Stimulated activated memory B cell treated with anti-CD40 and anti-IgM and Interleukin-4, amounts not matched to agents 10 μg/mL and 1 μg/mL and 100 μg/mL, for 72 hours (primary cell): ENCODE measurements around the gene INTS4.
"Not testable (repeated sequence)": the region's sequence is repeated elsewhere in the genome, so short reads cannot be mapped to it uniquely, and the experiment has no call there.

ENCODE experiments used
- ATAC-seq: fragments of 150-1000 bp; cut with Tn5 transposase; 2 replicates; pipeline ENCODE4 v1.10.0; 2021
- H3K27ac Mint-ChIP-seq: one replicate; pipeline ENCODE4 v1.8.0; 2022; ENCODE audit warnings: mild to moderate bottlenecking, mixed read lengths
- H3K27me3 Mint-ChIP-seq: one replicate; pipeline ENCODE4 v1.8.0; 2022; ENCODE audit warnings: mixed read lengths
- H3K36me3 Mint-ChIP-seq: one replicate; pipeline ENCODE4 v1.8.0; 2022; ENCODE audit warnings: mixed read lengths
- H3K4me1 Mint-ChIP-seq: one replicate; pipeline ENCODE4 v1.8.0; 2022; ENCODE audit warnings: mixed read lengths
- H3K4me3 Mint-ChIP-seq: one replicate; pipeline ENCODE4 v1.8.0; 2022; ENCODE audit warnings: mild to moderate bottlenecking, moderate library complexity, mixed read lengths
- H3K9me3 Mint-ChIP-seq: one replicate; pipeline ENCODE4 v1.8.0; 2022; ENCODE audit warnings: mixed read lengths

INTS4 gene

DNA sequence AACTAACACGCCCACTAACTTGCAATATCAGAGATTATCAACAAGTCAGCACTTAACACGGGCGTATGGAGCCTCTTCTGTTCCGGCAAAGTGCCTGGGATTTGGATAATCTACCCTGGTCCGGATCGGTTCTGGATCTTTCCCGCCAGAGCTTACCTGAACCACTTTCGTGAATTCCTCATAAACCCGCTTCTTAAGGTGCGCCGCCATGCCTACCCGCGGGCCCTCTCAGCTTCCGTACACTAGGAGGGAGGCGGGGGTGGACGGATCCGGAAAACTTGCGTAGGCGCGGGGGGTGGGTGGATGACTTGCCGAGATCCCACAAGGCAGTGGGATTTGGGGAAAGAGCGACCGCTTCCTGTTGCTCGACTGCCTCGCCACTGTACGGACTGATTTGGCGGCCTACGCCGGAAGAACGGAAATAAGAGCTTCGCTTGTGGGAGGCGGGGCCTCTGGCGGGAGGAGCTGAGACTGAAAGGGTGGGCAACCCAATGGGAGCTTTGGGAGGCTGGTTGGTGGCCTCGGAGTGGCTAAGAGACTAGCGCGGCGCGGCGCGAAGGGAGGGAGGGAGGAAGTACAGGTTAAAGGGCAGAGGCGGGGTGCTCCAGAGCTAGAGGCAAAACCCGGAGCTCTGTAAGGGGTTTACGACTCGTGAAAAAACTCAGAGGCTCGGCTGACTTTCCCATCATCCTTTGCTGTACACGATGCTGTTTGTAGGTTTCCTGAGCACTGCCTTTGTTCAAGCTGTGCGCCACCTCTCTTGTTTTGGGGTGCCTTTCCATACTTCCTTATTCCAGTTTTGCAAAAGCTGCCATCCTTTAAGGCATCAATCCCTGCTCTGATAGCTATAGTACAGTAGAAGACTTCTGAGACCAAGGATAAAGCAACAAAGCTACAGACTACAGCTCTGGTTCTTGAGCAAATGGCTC is at the start of gene INTS4:
INTS4 (minus strand) TSS at position 235 of the 929 bp plus-strand sequence; CDS start at position 210, 25 bp downstream.
- H3K36me3 Mint-ChIP-seq, result peaks cover 5% of the 10 kb centered on the region
- peak within 1 kb of the TSS; percentile 88 for H3K4me3 Mint-ChIP-seq
- H3K27me3 Mint-ChIP-seq, result no peaks in the 10 kb centered on the region
- no peaks in the 10 kb centered on the region for H3K9me3 Mint-ChIP-seq
- H3K4me1 Mint-ChIP-seq, result peaks cover 34% of the 10 kb centered on the region
- H3K27ac Mint-ChIP-seq, result peak within 1 kb of the TSS; percentile 88
- ATAC-seq, result peak; percentile 100

GRCh38 chr11:78041843-78042440 is 47.5 kb upstream of the INTS4 start:
- H3K4me1 Mint-ChIP-seq, result peaks cover 22% of the 10 kb centered on the region
- no peaks in the 10 kb centered on the region for H3K36me3 Mint-ChIP-seq
- H3K27me3 Mint-ChIP-seq, result peaks cover 15% of the 10 kb centered on the region
- no peak overlapping the region for H3K4me3 Mint-ChIP-seq
- no peak overlapping the region for H3K27ac Mint-ChIP-seq
- no peaks in the 10 kb centered on the region for H3K9me3 Mint-ChIP-seq
- ATAC-seq, result no peak

DNA sequence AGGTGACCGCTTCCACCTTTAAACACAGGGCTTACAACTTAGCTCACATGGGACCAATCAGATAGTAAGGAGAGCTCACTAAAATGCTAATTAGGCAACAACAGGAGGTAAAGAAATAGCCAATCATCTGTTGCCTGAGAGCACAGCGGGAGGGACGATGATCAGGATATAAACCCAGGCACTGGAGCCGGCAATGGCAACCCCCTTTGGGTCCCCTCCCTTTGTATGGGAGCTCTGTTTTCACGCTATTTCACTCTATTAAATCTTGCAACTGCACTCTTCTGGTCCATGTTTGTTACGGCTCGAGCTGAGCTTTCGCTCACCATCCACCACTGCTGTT is 46.9 kb upstream of the INTS4 start:
- Mint-ChIP-seq H3K27me3 (peaks cover 15% of the 10 kb centered on the region), H3K4me1 (peaks cover 20% of the 10 kb centered on the region)
- not testable (repeated sequence) for H3K36me3 Mint-ChIP-seq, H3K9me3 Mint-ChIP-seq, ATAC-seq, H3K4me3 Mint-ChIP-seq, H3K27ac Mint-ChIP-seq

DNA sequence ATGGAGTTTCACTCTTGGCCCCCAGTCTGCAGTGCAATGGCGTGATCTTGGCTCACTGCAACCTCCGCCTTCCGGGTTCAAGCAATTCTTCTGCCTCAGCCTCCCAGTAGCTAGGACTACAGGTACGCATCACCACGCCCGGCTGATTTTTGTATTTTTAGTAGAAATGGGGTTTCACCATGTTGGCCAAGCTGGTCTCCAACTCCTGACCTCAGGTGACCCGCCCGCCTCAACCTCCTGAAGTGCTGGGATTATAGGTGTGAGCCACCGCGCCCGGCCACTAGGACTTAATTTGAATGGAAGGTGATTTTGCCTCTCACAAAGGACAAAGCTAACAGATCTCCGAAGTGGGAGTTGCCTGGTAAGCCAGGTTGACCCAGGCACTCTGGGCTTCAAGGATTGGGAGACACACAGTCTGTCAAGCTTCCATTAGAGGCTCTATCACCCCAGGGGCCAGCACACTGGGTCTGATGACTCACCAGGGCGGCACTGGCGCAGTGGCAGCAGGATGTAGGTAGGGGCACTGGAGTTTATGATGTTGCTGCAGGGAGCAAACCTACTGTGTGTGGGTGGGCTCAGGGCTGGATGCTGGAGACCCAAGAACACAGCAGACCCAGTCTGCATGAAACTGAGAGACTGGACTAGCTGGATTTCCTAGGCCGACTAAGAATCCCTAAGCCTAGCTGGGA is 46.4 kb upstream of the INTS4 start:
- no peak for ATAC-seq
- Mint-ChIP-seq H3K27ac (peak overlapping the region; percentile 43), H3K36me3 (no peaks in the 10 kb centered on the region), H3K27me3 (peaks cover 15% of the 10 kb centered on the region), H3K4me1 (peaks cover 15% of the 10 kb centered on the region), H3K9me3 (no peaks in the 10 kb centered on the region), H3K4me3 (no peak overlapping the region)

GRCh38 chr11:78039919-78040671 is 45.6 kb upstream of the INTS4 start:
- Mint-ChIP-seq H3K36me3 (no peaks in the 10 kb centered on the region), H3K27ac (peak overlapping the region; percentile 43), H3K4me1 (peaks cover 10% of the 10 kb centered on the region), H3K27me3 (peaks cover 15% of the 10 kb centered on the region), H3K4me3 (peak overlapping the region; percentile 30), H3K9me3 (no peaks in the 10 kb centered on the region)
- ATAC-seq, result no peak

DNA sequence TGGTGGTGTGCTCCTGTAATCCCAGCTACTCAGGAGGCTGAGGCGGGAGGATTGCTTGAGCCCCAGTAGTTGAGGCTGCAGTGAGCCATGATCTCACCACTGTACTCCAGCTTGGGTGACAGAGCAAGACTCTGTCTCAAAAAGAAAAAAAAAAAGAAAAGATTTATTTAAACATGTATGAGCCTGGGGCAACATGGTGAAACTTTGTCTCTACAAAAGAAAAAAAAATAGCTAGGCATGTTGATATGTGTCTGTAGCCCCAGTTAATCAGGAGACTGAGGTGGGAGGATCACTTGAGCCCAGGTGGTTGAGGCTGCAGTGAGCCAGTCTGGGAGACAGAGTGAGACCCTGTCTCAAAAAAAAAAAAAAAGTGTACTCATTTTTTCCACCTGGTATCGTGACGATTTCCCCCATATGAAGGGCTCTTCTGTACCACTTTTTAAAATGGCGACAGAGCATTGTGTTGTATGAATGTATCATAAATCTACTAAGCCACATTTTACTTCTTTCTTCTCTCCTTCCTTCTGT is 45.0 kb upstream of the INTS4 start:
- Mint-ChIP-seq H3K9me3 (no peaks in the 10 kb centered on the region), H3K4me1 (peaks cover 13% of the 10 kb centered on the region), H3K27me3 (peaks cover 14% of the 10 kb centered on the region), H3K36me3 (no peaks in the 10 kb centered on the region), H3K4me3 (no peak overlapping the region), H3K27ac (peak overlapping the region; percentile 43)
- ATAC-seq, result no peak

GRCh38 chr11:78038697-78039313 is 44.3 kb upstream of the INTS4 start:
- peaks cover 17% of the 10 kb centered on the region for H3K4me1 Mint-ChIP-seq
- H3K27ac Mint-ChIP-seq, result no peak overlapping the region
- H3K9me3 Mint-ChIP-seq, result no peaks in the 10 kb centered on the region
- peaks cover 8% of the 10 kb centered on the region for H3K27me3 Mint-ChIP-seq
- no peaks in the 10 kb centered on the region for H3K36me3 Mint-ChIP-seq
- ATAC-seq, result no peak
- no peak overlapping the region for H3K4me3 Mint-ChIP-seq

- Mint-ChIP-seq H3K36me3 (no peaks in the 10 kb centered on the region), H3K27me3 (peaks cover under 1% of the 10 kb centered on the region), H3K4me3 (no peak overlapping the region), H3K9me3 (no peaks in the 10 kb centered on the region), H3K4me1 (peaks cover 17% of the 10 kb centered on the region), H3K27ac (no peak overlapping the region)
- ATAC-seq, result no peak
Observed at GRCh38 chr11:78037825-78038620, 43.6 kb upstream of the INTS4 start.

DNA sequence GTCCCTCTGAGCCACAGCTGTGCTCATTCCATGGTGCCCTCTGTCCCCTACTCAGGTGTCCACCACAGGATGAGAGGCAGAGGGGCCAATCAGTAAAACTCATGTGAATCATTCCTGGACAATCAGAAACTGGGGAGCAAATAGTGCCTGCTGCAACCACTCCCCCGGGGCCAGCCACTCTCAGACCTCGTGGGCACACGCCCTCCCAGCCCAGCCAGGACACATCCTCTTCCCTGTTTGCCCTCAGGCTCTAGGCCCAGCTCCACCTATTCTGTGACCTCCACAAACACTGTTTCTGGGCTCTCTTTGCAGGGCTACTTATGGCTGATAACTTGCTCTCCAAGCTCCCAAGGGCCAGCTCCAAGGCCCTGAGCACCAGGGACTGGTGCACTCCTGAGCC is 42.6 kb upstream of the INTS4 start:
- Mint-ChIP-seq H3K9me3 (no peaks in the 10 kb centered on the region), H3K4me3 (no peak overlapping the region), H3K4me1 (peaks cover 17% of the 10 kb centered on the region), H3K36me3 (no peaks in the 10 kb centered on the region), H3K27ac (no peak overlapping the region), H3K27me3 (no peaks in the 10 kb centered on the region)
- no peak for ATAC-seq

- Mint-ChIP-seq H3K9me3 (no peaks in the 10 kb centered on the region), H3K4me1 (peaks cover 17% of the 10 kb centered on the region), H3K36me3 (no peaks in the 10 kb centered on the region), H3K27ac (no peak overlapping the region), H3K27me3 (no peaks in the 10 kb centered on the region), H3K4me3 (no peak overlapping the region)
- no peak for ATAC-seq
Observed at GRCh38 chr11:78036313-78036712, 41.8 kb upstream of the INTS4 start.

DNA sequence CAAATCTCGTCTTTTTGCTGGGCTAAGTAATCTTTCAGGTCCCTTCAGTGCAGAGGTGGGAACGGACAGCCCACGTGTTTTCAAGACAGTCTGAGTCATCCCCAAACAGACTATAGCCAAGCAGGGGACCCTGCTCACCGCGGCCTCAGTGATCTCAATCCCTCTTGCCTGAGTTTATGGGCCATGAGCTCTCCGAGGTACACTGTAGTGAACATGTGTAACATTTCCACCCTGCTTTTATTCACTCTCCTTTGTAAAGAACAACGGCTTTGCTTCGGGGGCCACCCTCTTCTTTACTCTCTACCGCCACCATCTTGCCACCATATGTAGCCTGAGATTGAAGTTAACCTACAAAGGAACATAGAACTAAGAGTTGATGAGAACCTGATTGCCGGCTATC is 40.2 kb upstream of the INTS4 start:
- no peak for ATAC-seq
- Mint-ChIP-seq H3K27me3 (no peaks in the 10 kb centered on the region), H3K36me3 (no peaks in the 10 kb centered on the region), H3K9me3 (no peaks in the 10 kb centered on the region), H3K4me3 (no peak overlapping the region), H3K27ac (no peak overlapping the region), H3K4me1 (peaks cover 8% of the 10 kb centered on the region)

- Mint-ChIP-seq H3K4me3 (no peak overlapping the region), H3K27me3 (no peaks in the 10 kb centered on the region)
- no peak for ATAC-seq
Observed at GRCh38 chr11:78033040-78033439, 38.6 kb upstream of the INTS4 start.

DNA sequence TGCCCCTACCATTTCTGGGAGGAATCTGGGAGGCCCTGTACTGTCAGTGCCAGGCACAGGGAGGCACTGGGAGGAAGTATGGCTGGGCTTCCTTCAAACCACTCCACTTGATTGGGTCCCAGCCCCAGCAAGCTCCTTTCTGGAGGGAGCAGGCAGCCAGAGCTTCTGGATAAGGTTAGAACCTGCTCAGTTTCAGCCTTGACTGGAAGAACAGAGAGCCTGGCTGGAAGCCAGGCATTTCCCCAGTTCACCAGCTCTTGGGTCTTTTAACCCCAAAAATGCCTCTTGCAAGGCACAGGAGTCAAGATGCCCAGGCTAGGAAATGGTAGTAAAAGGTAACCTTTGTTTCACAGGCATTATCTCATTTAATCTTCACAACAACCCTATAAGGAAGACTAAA is 37.6 kb upstream of the INTS4 start:
- H3K9me3 Mint-ChIP-seq, result no peaks in the 10 kb centered on the region
- no peak overlapping the region for H3K27ac Mint-ChIP-seq
- no peaks in the 10 kb centered on the region for H3K36me3 Mint-ChIP-seq
- H3K4me3 Mint-ChIP-seq, result no peak overlapping the region
- H3K27me3 Mint-ChIP-seq, result no peaks in the 10 kb centered on the region
- no peak for ATAC-seq
- H3K4me1 Mint-ChIP-seq, result peaks cover 7% of the 10 kb centered on the region

More at GRCh38 chr11:78033040-78033439, 38.6 kb upstream of the INTS4 start:
- Mint-ChIP-seq H3K27ac (no peak overlapping the region), H3K4me1 (peaks cover 7% of the 10 kb centered on the region), H3K36me3 (no peaks in the 10 kb centered on the region), H3K9me3 (no peaks in the 10 kb centered on the region)

DNA sequence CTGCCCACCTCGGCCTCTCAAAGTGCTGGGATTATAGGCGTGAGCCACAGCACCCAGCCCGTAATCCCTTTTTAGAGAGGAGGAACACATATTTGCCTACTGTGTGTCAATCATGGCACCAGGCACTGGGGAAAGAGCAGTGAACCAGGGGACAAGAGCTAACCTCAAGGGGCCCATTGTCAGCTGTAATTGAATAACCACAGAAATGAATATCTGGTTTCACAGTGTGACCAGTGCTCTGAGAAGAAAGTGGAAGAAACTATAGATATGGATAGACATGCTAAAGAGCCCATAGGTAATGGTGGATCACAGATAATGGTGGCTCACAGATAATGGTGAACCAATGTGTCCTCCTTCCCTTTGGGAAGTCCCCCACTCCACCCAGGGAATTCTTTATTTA is 37.2 kb upstream of the INTS4 start:
- H3K36me3 Mint-ChIP-seq, result no peaks in the 10 kb centered on the region
- H3K27ac Mint-ChIP-seq, result no peak overlapping the region
- H3K27me3 Mint-ChIP-seq, result no peaks in the 10 kb centered on the region
- no peak for ATAC-seq
- peaks cover 7% of the 10 kb centered on the region for H3K4me1 Mint-ChIP-seq
- H3K9me3 Mint-ChIP-seq, result no peaks in the 10 kb centered on the region
- H3K4me3 Mint-ChIP-seq, result no peak overlapping the region
